Measurements from ENCODE around the gene PDXDC1.
"Not testable (repeated sequence)": the region's sequence is repeated elsewhere in the genome, so short reads cannot be mapped to it uniquely, and the experiment has no call there.

Gene PDXDC1

DNA sequence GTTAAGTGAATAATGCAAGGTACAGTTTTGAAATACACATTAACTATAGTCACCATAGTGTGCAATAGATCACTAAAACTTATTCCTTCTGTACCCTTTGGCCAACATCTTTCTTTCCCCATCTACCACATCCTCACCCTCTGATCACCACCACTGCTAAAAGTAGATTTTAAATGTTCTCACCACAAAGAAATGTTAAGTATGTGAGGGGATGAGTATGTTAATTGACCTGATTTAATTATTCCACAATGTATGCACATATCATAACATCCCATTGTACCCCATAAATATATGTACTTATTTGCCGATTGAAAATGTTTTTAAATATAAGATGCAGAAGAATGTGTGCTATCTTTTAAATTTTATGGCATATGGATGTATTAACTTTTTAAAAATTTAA lies 188.2 kb downstream of the PDXDC1 start:
- not testable (repeated sequence) for DNase-seq (ENCODE audit: low read depth)

DNA sequence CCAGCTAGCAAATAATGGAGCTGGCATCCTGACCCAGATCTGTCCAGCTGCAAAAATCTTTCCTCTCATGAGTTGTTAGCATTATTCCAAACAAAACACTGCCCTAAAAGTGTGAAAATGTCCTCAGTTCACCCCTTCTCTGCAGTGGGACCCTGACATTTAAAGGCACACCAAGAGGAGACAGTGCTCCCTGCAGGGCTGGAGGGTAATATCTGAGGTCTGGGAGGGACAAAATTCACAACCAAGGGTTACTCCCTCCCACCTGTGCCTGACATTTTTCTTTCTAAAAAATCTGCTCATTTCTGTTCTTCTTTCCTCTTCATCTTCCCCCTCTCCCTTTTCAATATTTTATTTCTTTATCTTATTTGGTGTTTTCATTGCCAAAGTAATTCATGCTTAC lies 191.4 kb downstream of the PDXDC1 start:
- not testable (repeated sequence) for DNase-seq (ENCODE audit: low read depth)

DNA sequence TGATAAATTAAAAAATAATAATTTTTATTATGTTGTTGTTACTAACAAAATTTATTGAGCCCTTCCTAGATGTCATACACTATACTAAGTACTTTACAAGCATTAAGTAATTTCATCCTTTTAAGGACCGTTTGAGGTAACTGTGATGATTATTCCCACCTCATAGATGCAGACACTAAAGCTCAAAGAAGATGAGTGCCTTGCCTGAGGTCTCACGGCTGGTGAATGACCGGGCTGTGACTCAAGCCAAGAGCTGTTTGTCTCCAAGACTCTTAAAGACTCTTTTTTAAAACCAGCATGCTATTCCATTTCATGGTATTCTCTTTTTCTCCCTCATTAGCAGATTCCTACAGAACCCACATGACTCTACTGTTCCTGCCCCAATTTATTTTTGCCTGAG lies 193.5 kb downstream of the PDXDC1 start:
- not testable (repeated sequence) for DNase-seq (ENCODE audit: low read depth)

DNA sequence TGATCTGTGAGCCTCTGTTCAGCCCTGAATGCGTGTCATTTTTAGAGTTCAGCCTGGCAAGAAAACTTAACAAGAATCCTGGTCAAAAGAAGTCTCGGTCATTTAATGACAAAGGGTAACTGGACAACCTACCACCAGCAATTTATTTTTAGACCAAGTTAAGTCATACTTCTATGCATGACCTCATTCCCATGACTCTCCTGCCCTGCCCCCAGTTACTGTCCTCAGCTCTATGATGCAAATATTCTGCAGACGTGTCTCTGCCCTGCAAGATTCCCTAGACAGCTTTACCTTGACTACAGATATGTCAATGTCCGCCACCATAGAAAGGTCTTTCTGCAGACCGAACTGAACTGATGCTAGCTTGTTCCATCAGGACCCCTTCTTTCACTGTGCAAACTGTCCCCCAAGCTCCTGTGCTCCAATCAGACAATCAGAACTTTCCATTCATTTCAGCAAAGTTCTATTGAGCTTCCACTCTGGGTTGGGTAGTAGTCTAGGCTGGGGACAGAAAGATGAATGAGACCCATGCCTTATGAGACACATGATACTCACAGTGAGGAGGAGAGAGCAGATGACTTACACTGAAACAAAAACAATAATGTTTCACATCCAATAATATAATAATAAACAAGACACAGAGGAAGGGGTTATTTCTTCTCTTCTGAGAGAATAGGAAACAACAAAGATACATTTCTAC lies 194.3 kb downstream of the PDXDC1 start:
- not testable (repeated sequence) for DNase-seq (ENCODE audit: low read depth)

DNA sequence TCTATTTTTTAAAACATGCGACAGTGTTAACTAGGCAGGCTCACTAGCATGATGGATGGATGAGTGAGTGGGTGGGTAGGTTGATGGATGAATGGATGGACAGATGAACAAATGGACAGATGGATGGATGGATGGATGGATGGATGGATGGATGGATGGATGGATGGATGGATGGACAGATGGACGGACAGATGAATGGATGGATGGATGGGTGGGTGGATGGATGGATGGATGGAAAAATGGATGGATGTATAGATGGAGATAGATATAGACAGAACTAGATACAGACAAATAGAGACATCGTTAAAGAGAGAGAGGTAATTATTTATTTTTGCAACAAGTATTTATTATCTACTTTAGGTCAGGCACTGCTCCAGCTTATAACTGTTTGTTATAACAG lies 205.1 kb downstream of the PDXDC1 start:
- not testable (repeated sequence) for DNase-seq (ENCODE audit: low read depth)

DNA sequence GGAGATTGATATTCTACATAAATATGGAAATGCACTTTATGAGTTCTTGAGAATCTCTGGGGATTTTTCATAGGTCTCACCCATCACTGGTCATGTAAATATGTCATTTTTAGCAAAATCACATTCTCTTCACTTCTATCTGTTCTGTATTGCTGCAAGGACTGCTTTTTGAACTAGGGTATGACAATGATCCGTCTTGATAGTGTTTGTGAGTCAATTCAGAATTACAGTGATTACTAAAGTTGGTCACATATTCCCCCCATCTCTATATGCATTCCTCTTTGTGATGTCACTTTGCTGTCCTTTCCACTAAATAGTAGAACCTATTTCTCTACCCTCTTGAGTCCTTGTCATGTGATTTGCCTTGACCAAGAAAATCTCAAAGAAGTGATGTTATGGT lies 206.1 kb downstream of the PDXDC1 start:
- not testable (repeated sequence) for DNase-seq (ENCODE audit: low read depth)

DNA sequence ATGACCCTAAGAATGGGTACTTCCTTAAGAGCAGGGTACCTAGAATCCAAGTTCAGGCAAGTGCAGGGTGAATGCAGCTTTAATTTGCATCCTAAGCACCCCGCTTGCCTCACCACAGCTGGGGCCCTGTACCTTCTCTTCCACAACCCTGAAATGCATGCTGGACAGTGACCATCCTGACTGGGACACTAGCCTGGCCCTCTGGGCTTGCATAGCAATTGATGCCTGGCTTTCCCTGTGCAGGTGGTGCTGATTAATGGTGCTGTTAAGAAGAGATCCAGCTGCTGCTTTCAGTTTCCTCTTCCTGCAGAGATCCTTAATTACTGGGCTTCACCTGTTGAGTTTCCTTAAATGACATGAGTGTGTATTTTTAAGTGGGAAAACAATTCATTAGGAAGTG lies 209.2 kb downstream of the PDXDC1 start:
- DNase-seq (ENCODE audit: low read depth), result not testable (repeated sequence)

All from activated T-helper 1 cell treated with Interleukin-2 at 50 U/mL for 16 hours (primary cell).